Stimulated activated naive CD4-positive, alpha-beta T cell treated with Interleukin-2 at 50 U/mL for 16 hours (primary cell): ENCODE data around the gene MAGT1.
A peak's percentile ranks its signal among the peaks of the same experiment; 100 is the strongest.
"Not testable (repeated sequence)": the region's sequence is repeated elsewhere in the genome, so short reads cannot be mapped to it uniquely, and the experiment has no call there.

Experiments
- DNase-seq: peaks from one replicate; lab custom pipeline; 2025; lab: John Stamatoyannopoulos, UW

The MAGT1 gene

DNA sequence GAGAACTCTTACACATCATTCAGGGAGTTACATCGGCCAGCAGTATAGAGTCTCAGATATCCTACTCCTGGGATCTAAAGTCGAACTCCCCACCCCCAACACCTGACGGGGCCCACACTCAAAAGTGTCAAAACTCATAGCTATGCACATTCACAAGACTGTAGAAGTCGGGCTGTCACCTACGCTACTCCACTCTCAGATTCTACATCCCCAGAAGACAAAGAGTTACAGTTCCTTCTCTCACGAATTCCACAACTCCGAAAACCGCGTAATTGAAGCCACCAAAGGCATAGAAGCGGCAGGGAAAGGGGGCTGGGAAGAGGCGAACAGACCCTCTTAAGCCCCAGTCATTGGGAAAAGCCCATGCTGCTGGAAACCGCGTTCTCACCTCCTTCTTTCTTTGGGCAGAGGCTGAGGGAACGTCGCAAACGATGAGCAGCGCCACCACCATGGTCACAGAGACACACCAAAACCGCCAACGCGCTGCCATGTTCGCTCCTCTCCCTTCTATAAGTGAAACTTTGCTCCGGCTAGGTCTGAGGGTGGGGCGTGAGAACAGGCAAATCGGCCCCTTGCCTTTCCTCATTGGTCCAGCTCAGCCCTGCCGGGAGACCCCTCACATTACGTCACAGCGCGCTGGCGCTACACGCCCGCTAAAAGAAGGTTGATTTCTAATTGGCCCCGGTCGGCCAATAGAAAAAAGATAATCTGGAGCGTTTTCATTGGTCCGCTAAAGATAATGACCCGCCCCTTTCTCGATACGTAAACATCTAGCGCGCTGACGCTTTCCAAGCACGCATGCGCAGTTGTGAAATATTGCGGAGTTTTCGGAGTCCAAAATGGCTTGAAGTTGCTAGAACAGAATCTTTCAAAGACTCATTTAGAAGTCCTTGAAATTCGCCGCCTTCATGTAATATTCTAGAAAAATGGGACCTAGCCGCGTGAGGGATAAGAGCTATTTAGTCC is at the start of gene MAGT1:
Gene MAGT1, minus strand, starts transcription at position 515 of the 966 bp plus-strand sequence. Its CDS starts 25 bp downstream, at position 490.
- peak; percentile 89 for DNase-seq

DNA sequence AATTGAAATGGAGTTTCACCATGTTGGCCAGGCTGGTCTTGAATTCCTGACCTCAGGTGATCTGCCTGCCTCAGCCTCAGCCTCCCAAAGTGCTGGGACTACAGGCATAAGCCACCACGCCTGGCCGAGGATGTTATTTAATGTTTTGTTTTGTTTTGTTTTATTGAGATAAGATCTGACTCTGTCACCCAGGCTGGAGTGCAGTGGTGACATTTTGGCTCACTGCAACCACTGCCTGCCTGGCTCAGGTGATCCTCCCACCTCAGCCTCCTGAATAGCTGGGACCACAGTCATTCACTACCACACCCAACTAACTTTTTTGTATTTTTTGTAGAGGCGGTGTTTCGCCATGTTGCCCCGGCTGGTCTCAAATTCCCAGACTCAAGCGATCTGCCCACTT is 49.8 kb upstream of the MAGT1 start:
- DNase-seq, result not testable (repeated sequence)

DNA sequence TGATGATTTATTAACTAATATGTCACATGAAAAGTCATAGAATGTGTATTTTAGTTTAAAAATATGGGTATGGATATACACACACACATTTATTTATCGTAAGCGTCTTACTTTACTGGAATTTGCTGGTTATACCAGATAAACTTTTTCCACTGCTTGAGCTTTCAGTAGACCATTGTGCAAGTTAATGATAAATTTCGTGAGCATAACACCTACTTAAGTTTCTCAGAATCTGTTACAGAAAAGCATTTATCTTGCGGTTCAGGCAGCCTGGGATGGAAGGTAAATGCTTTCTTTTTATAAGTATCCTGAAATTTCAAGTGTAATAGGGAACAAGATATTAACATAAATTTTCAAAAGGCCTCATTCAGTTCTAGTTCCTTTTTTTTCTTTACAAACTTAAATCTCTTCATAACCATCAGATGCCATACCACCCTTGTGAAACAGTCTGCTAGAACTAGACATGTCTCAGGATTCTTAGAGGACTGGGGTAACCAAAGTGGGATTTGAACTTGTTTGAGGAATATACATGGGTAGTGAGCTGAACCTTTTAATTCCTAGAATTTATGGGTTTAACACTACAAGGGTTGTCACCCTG is 42.9 kb upstream of the MAGT1 start:
- no peak for DNase-seq

DNA sequence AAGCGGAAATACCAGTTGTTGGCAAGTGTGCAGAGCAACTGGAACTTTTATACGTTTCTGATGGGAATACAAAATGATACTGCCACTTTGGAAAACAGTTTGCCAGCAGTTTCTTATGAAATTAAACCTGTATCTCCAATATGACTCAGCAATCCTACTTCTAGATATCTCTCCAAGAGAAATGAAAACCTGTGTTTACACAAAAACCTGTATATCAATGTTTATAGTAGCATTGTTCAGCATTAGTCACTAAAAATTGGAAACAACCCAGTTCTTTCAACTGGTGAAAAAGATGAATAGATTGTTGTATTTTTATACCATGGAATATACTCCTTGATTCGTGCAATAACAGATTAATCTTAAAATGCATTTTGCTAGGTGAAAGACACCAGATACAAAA is 42.1 kb upstream of the MAGT1 start:
- DNase-seq, result no peak

DNA sequence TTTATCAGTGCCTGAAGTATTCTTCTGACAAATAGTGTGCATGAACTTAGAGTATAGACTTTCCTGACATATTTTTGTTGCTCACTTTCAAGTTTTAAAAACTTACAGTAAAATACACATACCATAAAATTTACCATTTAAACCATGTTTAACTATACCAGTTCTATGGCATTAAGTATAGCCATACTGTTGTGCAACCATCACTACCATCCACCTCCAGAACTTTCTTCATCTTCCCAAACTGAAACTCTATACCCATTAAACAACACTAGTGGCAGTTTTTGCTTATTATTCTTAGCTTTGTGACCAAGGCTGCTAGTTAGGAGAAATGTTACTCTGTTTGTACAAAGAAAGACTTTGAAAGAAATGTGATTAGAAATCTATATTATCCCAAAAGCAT is 41.1 kb upstream of the MAGT1 start:
- no peak for DNase-seq

DNA sequence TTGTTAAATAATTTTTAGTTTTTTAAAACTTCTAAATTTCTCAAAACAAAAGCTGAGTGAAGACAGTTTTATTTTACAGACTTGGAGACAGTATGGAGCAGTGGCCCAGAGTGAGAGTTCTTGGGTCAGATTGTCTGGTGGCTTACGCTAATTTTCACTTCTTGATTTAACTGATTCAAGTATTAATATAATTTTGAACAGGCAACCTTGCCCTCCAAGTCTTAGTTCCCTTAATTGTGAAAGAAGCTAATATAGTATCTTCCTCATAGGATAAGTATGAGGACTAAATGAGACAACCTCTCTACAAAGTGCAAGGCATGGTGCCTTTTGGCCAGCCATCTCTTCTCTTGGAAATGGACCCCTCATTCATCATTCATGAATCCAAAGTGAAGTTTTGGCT is 40.7 kb upstream of the MAGT1 start:
- no peak for DNase-seq

DNA sequence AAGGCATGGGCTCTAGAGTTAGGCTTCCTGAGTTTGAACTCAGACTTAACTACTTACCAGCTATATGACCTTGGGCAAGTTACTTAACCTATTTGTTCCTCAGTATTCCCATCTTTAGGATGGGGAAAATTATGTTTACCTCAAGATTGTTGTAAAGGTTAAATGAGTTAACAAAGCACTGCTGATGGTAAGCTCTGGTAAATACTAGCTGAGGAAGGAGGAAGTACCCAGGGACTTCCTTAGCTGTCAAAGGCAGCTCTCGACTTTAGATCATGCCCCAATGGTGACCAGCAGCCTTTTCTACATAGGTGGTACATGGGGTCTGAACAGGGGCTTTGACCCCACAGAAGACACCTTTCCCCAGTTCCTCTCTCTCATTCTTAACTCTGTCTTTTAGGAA is 35.3 kb upstream of the MAGT1 start:
- no peak for DNase-seq

DNA sequence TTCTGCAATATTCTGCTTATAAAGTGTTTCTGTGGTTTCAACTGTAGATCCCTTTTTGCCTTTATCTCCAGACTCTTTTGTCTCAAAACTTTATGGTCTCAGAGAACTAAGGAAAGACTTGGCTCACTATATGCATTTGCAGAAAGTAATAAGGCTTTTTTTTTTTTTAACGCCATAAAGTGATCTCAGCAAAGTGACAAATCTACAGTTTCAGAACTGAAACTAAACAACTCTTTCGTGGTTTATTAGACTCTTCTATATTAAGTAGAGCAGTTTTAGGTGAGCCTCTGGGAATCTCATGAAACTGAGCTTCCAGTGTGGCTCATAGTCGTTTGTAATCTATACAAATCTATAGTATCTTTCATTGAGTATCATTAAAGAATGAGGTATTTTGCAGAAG is 30.5 kb upstream of the MAGT1 start:
- no peak for DNase-seq

DNA sequence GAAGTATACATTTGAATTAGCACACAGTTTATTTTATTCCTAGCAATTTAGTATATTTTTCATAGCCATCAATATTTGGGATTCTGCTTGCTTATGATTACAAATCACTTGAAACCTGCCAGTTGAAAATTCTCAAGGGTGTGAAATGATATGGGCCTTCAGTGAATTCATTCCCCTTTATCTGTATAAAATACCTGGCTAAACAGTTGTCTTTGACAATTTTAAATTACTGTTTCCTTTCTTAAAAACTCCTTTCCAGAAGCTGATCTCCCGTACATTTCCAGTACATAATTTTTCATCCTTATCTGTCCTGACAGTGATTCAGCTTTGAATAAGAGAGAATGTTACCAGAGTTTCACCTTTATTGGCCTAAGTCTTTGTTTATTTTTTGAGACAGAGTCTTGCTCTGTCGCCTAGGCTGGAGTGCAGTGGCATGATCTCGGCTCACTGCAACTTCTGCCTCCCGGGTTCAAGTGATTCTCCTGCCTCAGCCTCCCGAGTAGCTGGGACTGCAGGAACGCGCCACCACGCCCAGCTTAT is 29.2 kb upstream of the MAGT1 start:
- DNase-seq, result no peak

DNA sequence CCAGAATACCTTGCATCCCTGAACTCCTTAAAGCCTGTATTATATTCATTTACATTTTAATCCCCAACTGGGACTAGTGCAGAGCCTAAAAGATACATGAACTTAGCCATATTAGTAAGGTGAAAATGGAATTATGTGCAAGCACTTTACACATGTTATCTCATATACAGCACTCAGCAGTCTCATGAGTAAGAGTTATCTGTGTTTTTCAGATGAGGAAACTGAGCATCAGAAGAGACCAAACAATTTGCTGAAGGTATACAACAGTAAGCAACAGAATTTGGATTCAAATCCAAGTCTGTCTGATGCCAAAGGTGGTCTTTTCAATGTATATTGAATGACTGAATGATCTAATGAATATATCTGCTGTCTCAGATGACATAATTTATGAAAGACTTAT is 27.6 kb upstream of the MAGT1 start:
- no peak for DNase-seq

DNA sequence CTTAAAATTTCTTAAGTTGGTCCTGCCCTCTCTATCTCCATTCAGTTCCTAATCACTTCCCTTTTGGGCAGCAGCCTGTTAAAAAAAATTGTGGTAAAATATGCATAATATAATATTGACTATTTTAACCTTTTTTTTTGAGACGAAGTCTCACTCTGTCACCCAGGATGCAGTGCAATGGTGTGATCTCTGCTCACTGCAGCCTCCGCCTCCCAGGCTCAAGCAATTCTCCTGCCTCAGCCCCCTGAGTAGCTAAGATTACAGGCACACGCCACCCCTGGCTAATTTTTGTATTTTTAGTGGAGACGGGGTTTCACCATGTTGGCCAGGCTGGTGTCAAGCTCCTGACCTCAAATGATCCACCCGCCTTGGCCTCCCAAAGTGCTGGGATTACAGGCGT is 24.1 kb upstream of the MAGT1 start:
- DNase-seq, result not testable (repeated sequence)

DNA sequence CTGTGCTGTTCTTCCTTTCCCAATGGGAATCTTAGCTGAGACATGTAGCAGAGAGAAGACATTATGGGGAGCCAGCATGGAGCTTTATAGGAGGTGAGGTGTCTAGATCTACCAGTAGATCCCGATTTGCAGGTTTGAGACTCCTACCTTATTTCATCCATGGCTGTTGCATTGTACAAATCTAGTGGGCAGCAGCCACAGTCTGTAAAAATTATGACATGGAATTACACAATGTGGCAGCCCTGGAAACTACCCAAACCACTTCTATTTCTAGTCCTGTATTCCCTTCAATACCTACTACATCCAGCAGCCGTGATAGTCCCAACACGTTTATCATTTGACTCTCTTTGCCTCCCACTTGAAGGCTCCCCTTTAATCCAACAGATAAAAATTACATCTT is 23.3 kb upstream of the MAGT1 start:
- DNase-seq, result no peak

DNA sequence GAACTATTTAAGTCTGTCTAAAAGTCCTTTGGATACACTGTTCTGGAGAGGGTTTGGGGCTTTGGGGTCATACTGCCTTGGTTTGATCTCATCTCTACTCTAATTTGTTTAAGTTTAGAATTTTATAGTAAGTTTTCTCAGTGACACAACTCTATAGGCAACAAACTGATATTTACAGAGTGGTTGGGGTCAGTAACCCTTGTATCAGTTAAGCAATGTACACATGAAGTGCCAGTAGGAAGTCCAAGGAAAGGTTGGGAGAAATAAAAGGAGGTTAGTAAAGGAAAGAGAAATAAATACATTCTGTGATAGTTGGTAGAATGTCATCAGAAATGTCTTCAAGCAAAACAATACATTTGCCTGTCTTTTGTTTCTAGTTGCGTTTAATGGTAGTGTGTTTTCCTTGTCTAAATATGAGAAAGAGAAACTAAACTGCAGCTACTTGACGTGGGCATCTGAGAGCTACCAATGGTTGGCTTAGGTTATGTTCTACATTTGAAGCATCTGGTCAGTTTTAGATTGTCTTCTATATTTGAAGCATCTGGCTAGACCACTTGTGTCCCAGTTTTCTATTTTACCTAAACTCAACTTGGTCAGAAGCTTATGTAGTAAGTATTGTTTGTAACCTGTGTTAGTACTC is 22.2 kb upstream of the MAGT1 start:
- DNase-seq, result no peak

DNA sequence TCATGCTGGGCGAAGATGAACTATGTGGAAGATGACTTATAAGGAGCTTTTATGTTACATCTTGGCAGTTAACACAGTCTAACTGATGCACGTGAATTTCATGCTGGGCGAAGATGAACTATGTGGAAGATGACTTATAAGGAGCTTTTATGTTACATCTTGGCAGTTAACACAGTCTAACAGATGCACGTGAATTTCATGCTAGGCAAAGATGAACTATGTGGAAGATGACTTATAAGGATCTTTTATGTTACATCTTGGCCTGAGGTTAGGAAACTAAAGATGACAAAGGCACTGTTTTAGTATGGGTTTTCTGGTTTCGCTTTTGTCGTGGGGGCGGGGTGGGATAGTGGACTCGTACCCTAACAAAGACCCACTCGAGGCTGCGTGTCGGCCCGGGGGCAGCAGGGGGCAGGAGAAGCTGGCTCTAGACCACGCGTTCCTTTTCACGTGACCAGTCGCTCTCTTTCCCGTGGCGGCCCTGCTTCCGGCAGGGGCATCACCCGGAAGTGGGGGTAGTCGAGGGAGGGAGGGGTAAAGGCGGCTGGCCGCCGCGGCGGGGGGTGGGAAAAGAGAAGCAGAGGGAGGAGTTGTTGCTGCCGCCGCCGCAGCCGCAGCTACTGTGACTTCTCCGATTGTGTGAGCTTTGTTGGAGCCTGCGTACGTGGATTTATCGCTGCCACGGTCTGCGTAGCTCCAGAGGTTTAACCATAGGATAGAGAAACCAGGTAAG is 15.0 kb upstream of the MAGT1 start, which contains the start of gene ATP7A:
Gene ATP7A, plus strand, starts transcription at position 586 of the 733 bp plus-strand sequence. CDS start 60,949 bp downstream, outside the sequence.
- DNase-seq, result peak; percentile 94

DNA sequence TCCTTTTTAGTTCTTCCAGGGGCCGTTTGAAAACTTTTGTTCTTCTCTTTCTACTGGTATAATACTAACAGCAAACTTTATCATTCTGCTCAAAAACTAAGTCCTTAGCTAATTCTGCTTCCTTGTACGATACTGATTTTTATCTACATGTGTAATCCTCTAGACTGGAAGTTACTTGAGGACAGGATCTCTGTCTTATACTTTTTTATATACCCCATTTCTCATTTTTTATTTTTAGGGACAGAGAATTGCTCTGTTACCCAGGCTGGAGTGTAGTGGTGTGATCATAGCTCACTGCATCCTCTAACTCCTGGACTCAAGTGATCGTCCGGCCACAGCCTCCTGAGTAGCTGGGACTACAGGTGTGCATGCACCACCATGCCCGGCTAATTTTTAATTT is 6.3 kb upstream of the MAGT1 start:
- no peak for DNase-seq

DNA sequence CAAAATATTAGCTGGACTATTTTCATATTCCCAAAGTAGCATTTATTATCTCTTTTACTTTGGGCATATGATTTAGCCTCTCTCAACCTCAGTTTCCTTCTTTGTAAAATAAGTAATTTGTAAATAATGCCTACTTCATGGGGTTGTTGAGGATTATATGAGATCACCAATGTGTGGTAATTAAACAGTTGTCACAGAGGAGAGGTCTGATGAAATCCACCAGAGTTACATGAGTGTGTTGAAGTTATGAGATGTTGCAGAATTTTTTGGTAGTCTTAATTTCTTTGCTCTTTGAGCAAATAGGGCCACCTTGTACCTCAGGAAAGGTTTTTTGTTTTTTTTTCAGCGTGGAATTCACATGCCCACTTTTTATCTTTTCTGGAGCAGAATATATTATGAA is 5.5 kb upstream of the MAGT1 start:
- DNase-seq, result no peak

DNA sequence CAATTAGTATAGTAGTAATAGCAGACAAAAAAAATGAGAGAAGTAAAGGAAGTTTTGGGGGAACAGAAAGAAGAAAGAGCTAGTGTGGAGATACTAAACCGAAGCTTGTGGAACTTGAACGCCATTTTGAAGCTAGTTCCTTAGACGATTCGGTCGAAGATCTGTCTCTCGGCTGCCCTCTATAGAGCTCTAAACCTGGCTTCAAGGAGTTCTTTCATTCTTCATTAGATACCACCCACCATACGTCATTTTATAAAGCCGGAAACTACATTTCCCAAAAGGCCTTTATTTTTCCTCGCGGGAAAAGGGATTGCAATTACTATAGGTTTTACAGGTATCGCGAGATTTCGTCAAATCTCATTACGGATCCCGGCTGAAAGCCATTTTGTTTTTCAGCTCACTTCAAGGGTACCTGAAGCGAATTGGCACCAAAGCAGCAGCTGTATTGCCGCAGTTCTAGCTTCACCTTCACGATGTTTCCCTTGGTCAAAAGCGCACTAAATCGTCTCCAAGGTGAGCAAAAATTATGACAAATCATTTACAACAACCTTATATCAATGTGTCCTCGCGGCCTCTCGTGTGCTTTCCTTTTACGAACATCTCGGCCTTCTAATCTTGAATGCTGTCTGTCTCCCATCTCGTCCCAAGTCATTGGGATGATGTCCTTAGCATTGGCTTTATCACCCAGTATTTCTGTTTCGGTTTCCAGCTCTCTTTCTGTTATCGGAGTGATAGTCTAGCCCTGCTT is 4.0 kb upstream of the MAGT1 start, which contains the start of gene COX7B:
Gene COX7B, plus strand, starts transcription at position 388 of the 748 bp plus-strand sequence. Its CDS starts 86 bp downstream, at position 474.
- peak; percentile 56 for DNase-seq

DNA sequence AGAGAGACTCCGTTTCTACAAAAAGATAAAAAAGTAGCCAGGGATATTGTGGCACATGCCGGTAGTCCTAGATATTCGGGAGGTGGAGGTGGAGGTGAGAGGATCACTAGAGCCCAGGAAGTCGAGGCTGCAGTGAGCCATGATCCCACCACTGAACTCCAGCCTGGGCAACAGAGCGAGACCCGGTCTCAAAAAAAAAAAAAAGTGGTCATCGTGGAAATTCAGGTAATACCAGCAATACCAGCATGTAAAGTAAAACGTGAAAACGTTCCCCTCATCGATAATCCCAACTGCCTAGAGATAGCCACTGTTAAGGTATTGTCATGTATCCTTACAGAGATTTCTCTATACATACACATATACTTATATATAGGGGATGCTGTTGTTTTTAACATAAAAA is 1.5 kb downstream of the MAGT1 start:
- no peak for DNase-seq

DNA sequence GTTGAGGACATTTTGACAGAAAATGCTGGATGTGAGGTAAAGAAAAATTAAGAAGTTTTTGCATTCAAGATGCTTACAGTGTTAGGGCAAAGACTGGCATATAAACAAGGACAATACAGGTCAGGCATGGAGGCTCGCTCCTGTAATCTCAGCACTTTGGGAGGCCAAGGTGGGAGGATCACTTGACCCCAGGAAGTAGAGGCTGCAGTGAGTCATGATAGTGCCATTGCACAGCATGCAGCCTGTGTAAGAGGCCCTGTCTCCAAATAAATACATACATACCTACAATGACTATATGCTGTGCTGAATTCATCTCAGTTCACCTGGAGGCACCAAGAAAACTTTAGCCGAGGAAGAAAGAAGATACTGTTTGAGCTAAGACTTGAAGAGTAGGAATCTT is 2.3 kb downstream of the MAGT1 start:
- no peak for DNase-seq

DNA sequence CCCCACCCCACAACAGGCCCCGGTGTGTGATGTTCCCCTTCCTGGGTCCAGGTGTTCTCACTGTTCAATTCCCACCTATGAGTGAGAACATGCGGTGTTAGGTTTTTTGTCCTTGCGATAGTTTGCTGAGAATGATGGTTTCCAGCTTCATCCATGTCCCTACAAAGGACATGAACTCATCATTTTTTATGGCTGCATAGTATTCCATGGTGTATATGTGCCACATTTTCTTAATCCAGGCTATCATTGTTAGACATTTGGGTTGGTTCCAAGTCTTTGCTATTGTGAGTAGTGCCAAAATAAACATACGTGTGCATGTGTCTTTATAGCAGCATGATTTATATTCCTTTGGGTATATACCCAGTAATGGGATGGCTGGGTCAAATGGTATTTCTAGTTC is 13.8 kb downstream of the MAGT1 start:
- DNase-seq, result not testable (repeated sequence)

DNA sequence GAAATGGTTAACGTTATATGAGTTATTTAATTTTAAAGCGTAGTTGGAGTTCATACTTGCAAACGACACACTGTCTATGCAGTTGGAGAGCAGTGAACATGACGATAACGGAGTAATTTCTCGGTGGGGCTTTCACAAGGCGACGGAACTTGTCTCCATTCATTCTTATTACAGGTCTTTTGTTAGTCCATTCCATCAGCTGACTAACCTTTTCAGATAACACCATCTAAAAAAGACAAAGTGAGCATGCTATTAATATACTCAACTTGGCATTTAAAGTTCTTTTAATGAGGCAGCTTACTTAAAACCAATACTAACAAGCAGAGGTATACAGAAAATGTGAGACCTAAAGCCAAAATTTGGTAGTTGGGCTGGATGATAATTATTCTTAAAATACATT is 19.9 kb downstream of the MAGT1 start:
- DNase-seq, result no peak
